Measurements from ENCODE around the gene FAM135A.

DNA sequence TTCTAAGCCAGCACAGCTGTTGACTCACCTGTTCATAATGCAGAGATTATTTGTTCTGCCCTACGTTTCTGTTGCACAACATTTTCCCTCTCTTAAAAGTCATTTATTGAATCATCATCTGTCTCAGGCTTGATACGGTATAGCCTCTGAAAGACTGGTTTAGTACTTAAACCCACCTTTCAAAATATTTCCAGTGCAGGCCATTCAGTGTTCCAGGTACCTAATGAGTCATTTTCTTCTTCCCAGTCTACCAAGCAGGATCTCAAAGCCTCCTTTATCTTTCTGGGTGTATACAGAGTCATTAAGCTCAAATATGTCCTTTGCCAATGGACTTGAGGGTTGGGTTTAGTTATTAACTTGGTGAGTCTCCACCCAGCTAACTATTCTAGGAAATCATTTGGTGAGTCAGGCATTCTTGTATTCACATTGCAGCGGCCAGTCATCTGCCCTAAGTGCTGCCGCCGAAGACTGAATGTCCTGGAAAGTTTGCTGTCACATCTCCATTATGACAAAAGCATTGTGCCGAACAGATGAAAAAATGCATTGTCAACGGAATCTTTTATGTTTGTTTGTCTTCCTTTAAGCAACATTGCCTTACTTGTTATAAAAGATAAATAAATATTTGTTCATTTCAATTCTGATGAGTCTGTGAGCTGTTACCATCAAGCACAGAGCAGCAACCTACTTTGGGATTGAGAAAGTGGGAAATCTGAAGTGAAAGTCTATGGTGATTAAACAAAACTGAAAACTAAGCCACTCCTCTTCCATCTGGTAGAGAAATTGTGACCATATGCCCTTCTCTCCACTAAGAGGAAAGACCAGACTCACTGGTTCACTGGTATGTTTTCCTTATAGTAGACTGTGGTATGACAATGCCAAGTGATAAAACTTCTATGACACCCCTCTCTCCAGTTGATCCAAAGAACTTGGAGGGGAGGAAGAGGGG is 14.3 kb upstream of the FAM135A start:
- TF ChIP-seq POLR2AphosphoS5 (IDR thresholded peaks at IDR 0.05; ENCODE audit: low read depth) (no peak), CTCF (conservative IDR thresholded peaks at IDR 0.05; ENCODE audit: low read depth in 2 of 2) (no peak), EZH2 (IDR thresholded peaks at IDR 0.05; ENCODE audit: low read depth, unreplicated experiment) (no peak), EZH2phosphoT487 (IDR thresholded peaks at IDR 0.05; ENCODE audit: unreplicated experiment) (no peak), CREB1 (CRISPR knock-in tag; IDR thresholded peaks at IDR 0.05; ENCODE audit: low read depth) (no peak), STAT1 (IDR thresholded peaks at IDR 0.05; ENCODE audit: unreplicated experiment) (no peak), ZNF331 (CRISPR knock-in tag; IDR thresholded peaks at IDR 0.05; ENCODE audit: low read depth) (no peak), JUNB (IDR thresholded peaks at IDR 0.05; ENCODE audit: unreplicated experiment) (no peak)
- TF ChIP-seq, protein P1, sequence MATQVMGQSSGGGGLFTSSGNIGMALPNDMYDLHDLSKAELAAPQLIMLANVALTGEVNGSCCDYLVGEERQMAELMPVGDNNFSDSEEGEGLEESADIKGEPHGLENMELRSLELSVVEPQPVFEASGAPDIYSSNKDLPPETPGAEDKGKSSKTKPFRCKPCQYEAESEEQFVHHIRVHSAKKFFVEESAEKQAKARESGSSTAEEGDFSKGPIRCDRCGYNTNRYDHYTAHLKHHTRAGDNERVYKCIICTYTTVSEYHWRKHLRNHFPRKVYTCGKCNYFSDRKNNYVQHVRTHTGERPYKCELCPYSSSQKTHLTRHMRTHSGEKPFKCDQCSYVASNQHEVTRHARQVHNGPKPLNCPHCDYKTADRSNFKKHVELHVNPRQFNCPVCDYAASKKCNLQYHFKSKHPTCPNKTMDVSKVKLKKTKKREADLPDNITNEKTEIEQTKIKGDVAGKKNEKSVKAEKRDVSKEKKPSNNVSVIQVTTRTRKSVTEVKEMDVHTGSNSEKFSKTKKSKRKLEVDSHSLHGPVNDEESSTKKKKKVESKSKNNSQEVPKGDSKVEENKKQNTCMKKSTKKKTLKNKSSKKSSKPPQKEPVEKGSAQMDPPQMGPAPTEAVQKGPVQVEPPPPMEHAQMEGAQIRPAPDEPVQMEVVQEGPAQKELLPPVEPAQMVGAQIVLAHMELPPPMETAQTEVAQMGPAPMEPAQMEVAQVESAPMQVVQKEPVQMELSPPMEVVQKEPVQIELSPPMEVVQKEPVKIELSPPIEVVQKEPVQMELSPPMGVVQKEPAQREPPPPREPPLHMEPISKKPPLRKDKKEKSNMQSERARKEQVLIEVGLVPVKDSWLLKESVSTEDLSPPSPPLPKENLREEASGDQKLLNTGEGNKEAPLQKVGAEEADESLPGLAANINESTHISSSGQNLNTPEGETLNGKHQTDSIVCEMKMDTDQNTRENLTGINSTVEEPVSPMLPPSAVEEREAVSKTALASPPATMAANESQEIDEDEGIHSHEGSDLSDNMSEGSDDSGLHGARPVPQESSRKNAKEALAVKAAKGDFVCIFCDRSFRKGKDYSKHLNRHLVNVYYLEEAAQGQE (IDR thresholded peaks at IDR 0.05; ENCODE audit: unreplicated experiment) = no peak
- TF ChIP-seq, protein P2, sequence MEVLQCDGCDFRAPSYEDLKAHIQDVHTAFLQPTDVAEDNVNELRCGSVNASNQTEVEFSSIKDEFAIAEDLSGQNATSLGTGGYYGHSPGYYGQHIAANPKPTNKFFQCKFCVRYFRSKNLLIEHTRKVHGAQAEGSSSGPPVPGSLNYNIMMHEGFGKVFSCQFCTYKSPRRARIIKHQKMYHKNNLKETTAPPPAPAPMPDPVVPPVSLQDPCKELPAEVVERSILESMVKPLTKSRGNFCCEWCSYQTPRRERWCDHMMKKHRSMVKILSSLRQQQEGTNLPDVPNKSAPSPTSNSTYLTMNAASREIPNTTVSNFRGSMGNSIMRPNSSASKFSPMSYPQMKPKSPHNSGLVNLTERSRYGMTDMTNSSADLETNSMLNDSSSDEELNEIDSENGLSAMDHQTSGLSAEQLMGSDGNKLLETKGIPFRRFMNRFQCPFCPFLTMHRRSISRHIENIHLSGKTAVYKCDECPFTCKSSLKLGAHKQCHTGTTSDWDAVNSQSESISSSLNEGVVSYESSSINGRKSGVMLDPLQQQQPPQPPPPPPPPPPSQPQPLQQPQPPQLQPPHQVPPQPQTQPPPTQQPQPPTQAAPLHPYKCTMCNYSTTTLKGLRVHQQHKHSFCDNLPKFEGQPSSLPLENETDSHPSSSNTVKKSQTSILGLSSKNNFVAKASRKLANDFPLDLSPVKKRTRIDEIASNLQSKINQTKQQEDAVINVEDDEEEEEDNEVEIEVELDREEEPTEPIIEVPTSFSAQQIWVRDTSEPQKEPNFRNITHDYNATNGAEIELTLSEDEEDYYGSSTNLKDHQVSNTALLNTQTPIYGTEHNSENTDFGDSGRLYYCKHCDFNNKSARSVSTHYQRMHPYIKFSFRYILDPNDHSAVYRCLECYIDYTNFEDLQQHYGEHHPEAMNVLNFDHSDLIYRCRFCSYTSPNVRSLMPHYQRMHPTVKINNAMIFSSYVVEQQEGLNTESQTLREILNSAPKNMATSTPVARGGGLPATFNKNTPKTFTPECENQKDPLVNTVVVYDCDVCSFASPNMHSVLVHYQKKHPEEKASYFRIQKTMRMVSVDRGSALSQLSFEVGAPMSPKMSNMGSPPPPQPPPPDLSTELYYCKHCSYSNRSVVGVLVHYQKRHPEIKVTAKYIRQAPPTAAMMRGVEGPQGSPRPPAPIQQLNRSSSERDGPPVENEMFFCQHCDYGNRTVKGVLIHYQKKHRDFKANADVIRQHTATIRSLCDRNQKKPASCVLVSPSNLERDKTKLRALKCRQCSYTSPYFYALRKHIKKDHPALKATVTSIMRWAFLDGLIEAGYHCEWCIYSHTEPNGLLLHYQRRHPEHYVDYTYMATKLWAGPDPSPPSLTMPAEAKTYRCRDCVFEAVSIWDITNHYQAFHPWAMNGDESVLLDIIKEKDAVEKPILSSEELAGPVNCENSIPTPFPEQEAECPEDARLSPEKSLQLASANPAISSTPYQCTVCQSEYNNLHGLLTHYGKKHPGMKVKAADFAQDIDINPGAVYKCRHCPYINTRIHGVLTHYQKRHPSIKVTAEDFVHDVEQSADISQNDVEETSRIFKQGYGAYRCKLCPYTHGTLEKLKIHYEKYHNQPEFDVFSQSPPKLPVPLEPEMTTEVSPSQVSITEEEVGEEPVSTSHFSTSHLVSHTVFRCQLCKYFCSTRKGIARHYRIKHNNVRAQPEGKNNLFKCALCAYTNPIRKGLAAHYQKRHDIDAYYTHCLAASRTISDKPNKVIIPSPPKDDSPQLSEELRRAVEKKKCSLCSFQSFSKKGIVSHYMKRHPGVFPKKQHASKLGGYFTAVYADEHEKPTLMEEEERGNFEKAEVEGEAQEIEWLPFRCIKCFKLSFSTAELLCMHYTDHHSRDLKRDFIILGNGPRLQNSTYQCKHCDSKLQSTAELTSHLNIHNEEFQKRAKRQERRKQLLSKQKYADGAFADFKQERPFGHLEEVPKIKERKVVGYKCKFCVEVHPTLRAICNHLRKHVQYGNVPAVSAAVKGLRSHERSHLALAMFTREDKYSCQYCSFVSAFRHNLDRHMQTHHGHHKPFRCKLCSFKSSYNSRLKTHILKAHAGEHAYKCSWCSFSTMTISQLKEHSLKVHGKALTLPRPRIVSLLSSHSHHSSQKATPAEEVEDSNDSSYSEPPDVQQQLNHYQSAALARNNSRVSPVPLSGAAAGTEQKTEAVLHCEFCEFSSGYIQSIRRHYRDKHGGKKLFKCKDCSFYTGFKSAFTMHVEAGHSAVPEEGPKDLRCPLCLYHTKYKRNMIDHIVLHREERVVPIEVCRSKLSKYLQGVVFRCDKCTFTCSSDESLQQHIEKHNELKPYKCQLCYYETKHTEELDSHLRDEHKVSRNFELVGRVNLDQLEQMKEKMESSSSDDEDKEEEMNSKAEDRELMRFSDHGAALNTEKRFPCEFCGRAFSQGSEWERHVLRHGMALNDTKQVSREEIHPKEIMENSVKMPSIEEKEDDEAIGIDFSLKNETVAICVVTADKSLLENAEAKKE (CRISPR knock-in tag; IDR thresholded peaks at IDR 0.05) = no peak
